ENCODE data around the gene ERGIC1. TPM values are rescaled to one million over a fixed set of nuclear protein-coding genes. Genes with fewer than 3 reads are reported as not detected.

The ERGIC1 gene
- total and polyA plus RNA-seq, 2 of the 13 experiments (the other 11 are each of a cell fraction or from before 2014, with no cell fraction given): 78.5 to 184 TPM

DNA sequence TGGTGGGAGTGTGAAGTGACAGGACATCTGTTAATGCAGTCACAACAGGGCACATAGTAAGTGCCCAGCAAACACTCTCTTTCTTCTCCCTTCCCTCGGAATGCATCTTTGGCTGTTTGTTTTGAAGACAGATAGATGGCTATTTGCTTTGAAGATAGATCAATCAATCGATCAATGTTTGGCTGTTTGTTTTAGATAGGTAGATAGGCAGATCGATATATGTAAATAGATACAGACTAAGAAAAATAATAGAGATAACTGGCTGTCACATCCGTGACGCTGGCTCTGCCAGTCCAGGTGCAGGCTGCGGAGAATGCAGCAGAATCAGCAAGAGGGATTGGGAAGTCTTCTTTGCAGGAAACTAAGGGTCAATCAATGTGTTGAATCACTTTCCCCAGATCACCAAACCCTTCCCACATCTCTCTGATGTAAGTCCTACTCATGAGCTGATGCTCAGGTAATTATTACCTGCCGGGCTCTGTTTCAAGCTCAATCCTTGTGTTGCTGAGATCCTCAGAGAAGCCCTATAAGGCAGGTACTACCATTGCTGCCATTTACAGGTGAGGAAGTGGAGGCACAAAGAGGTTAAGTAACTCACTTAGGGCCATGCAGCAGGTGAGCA, 60.8 kb downstream of the ERGIC1 start (continued):
- TF ChIP-seq, protein P1, sequence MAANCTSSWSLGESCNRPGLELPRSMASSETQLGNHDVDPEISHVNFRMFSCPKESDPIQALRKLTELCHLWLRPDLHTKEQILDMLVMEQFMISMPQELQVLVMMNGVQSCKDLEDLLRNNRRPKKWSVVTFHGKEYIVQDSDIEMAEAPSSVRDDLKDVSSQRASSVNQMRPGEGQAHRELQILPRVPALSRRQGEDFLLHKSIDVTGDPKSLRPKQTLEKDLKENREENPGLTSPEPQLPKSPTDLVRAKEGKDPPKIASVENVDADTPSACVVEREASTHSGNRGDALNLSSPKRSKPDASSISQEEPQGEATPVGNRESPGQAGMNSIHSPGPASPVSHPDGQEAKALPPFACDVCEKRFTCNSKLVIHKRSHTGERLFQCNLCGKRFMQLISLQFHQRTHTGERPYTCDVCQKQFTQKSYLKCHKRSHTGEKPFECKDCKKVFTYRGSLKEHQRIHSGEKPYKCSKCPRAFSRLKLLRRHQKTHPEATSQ (CRISPR knock-in tag; IDR thresholded peaks at IDR 0.05; ENCODE audit: borderline replicate concordance): peak; percentile 44; the same call in 1 of the 2 replicates
- peak; percentile 49; the same call in 1 of the 2 replicates for TF ChIP-seq HOXA3 (CRISPR knock-in tag; IDR thresholded peaks at IDR 0.05)
- TF ChIP-seq YEATS4 (CRISPR knock-in tag; IDR thresholded peaks at IDR 0.05; ENCODE audit: borderline replicate concordance): no peak
- TF ChIP-seq SIN3A (IDR thresholded peaks at IDR 0.05; ENCODE audit: borderline replicate concordance, low read depth, low read length): no peak
- no peak for TF ChIP-seq NFATC3 (CRISPR knock-in tag; IDR thresholded peaks at IDR 0.05)
- TF ChIP-seq ZMYM3 (CRISPR knock-in tag; IDR thresholded peaks at IDR 0.05): peak; percentile 96
- no peak for TF ChIP-seq HDAC6 (IDR thresholded peaks at IDR 0.05; ENCODE audit: low read depth, low read length)
- no peak for TF ChIP-seq NFRKB (IDR thresholded peaks at IDR 0.05)
- no peak for TF ChIP-seq RFXAP (CRISPR knock-in tag; IDR thresholded peaks at IDR 0.05; ENCODE audit: borderline replicate concordance)
- no peak for TF ChIP-seq MTF2 (CRISPR knock-in tag; IDR thresholded peaks at IDR 0.05; ENCODE audit: borderline replicate concordance)
- TF ChIP-seq ZNF761 (CRISPR knock-in tag; conservative IDR thresholded peaks at IDR 0.05): no peak
- TF ChIP-seq, protein P2, sequence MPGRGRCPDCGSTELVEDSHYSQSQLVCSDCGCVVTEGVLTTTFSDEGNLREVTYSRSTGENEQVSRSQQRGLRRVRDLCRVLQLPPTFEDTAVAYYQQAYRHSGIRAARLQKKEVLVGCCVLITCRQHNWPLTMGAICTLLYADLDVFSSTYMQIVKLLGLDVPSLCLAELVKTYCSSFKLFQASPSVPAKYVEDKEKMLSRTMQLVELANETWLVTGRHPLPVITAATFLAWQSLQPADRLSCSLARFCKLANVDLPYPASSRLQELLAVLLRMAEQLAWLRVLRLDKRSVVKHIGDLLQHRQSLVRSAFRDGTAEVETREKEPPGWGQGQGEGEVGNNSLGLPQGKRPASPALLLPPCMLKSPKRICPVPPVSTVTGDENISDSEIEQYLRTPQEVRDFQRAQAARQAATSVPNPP (CRISPR knock-in tag; IDR thresholded peaks at IDR 0.05): peak; percentile 56; the same call in 1 of the 2 replicates
- TF ChIP-seq FOSL2 (CRISPR knock-in tag; IDR thresholded peaks at IDR 0.05): peak; percentile 55; the same call in 1 of the 2 replicates
- TF ChIP-seq TBX3 (IDR thresholded peaks at IDR 0.05; ENCODE audit: borderline replicate concordance): peak; percentile 91
- 0 out of 2 replicates have a peak, but pooled peaks have one; percentile 19 for TF ChIP-seq ZNF501 (CRISPR knock-in tag; IDR thresholded peaks at IDR 0.05)
- no peak for TF ChIP-seq ZNF772 (CRISPR knock-in tag; IDR thresholded peaks at IDR 0.05)
- TF ChIP-seq, protein P3, sequence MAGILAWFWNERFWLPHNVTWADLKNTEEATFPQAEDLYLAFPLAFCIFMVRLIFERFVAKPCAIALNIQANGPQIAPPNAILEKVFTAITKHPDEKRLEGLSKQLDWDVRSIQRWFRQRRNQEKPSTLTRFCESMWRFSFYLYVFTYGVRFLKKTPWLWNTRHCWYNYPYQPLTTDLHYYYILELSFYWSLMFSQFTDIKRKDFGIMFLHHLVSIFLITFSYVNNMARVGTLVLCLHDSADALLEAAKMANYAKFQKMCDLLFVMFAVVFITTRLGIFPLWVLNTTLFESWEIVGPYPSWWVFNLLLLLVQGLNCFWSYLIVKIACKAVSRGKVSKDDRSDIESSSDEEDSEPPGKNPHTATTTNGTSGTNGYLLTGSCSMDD (CRISPR knock-in tag; IDR thresholded peaks at IDR 0.05): no peak
- TF ChIP-seq U2AF1 (optimal IDR thresholded peaks at IDR 0.05; ENCODE audit: low read depth, low read length): no peak
- no peak for TF ChIP-seq CBX1 (IDR thresholded peaks at IDR 0.05; ENCODE audit: low read depth)
- no peak for TF ChIP-seq NFE2L1 (CRISPR knock-in tag; IDR thresholded peaks at IDR 0.05; ENCODE audit: borderline replicate concordance)
- no peak for TF ChIP-seq YY1 (IDR thresholded peaks at IDR 0.05; ENCODE audit: insufficient read depth, insufficient replicate concordance, low read depth, low read length)
- no peak for TF ChIP-seq SRSF9 (IDR thresholded peaks at IDR 0.05; ENCODE audit: borderline replicate concordance, insufficient read depth, low read depth, low read length, poor library complexity, severe bottlenecking)
- TF ChIP-seq GFI1 (CRISPR knock-in tag; IDR thresholded peaks at IDR 0.05; ENCODE audit: borderline replicate concordance): no peak; the same call in 1 of the 2 replicates
- TF ChIP-seq SAFB2 (CRISPR knock-in tag; IDR thresholded peaks at IDR 0.05; ENCODE audit: borderline replicate concordance, low read depth): no peak
- no peak for TF ChIP-seq ZNF674 (CRISPR knock-in tag; IDR thresholded peaks at IDR 0.05; ENCODE audit: low read depth)
- TF ChIP-seq ZNF180 (CRISPR knock-in tag; IDR thresholded peaks at IDR 0.05; ENCODE audit: borderline replicate concordance, low read depth): no peak
- TF ChIP-seq MTERF4 (CRISPR knock-in tag; IDR thresholded peaks at IDR 0.05): no peak
